Measurements from ENCODE around the gene VPS37C. TPM values are rescaled to one million over a fixed set of nuclear protein-coding genes. Genes with fewer than 3 reads are reported as not detected.

Gene VPS37C
- total RNA-seq, 1 experiment from 2014 or later = 23.4 TPM

DNA sequence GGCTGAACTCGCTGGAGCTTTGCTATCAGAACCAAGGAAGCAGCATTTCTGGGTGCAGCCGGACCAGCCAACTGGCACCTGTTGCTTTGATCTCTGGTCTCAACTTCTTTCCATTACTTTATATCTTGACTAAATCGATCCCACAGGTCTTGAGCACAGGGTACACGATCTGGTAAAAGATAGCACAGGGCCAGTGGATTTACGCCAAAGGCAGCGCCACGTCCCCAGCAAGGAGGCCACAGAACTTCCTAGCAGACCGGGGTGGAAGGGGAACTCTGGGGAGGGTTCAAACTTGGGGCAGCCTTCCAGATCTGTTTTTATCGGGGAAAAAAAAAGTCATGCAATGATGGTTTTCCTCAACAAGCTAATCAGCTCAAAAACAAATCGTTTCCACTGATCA lies 14.0 kb downstream of the VPS37C start (continued):
- TF ChIP-seq, protein P1, sequence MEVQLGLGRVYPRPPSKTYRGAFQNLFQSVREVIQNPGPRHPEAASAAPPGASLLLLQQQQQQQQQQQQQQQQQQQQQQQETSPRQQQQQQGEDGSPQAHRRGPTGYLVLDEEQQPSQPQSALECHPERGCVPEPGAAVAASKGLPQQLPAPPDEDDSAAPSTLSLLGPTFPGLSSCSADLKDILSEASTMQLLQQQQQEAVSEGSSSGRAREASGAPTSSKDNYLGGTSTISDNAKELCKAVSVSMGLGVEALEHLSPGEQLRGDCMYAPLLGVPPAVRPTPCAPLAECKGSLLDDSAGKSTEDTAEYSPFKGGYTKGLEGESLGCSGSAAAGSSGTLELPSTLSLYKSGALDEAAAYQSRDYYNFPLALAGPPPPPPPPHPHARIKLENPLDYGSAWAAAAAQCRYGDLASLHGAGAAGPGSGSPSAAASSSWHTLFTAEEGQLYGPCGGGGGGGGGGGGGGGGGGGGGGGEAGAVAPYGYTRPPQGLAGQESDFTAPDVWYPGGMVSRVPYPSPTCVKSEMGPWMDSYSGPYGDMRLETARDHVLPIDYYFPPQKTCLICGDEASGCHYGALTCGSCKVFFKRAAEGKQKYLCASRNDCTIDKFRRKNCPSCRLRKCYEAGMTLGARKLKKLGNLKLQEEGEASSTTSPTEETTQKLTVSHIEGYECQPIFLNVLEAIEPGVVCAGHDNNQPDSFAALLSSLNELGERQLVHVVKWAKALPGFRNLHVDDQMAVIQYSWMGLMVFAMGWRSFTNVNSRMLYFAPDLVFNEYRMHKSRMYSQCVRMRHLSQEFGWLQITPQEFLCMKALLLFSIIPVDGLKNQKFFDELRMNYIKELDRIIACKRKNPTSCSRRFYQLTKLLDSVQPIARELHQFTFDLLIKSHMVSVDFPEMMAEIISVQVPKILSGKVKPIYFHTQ (CRISPR knock-in tag; IDR thresholded peaks at IDR 0.05) = no peak
- TF ChIP-seq RELA (CRISPR knock-in tag; IDR thresholded peaks at IDR 0.05; ENCODE audit: borderline replicate concordance) (no peak), FOXP4 (CRISPR knock-in tag; IDR thresholded peaks at IDR 0.05) (no peak), ATF1 (CRISPR knock-in tag; IDR thresholded peaks at IDR 0.05) (no peak), ETV6 (CRISPR knock-in tag; IDR thresholded peaks at IDR 0.05) (no peak)

DNA sequence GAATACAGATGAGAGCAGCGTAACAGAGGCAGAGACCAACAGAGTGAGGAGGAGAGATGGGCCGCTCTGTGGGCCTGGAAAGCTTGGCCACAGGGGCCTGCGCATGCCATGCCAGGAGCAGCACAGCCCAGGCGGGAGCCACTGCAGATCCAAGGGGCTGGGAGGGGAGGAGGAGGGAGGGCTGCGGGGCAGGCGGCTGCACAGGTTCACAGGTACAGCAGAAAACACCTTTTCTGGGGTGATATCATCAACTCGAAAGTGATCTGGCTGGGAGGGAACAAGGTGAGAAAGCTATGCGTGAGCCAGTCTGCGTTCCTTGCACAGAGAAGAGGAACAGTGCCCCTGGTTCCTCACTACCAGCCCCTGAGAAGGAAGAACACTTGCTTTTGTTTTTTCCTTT lies 14.8 kb downstream of the VPS37C start:
- Mint-ChIP-seq H3K4me1 (peaks cover 37% of the 10 kb centered on the region), H3K27me3 (ENCODE audit: low read depth) (no peaks in the 10 kb centered on the region), H3K9me3 (no peaks in the 10 kb centered on the region), H3K36me3 (no peaks in the 10 kb centered on the region), H3K27ac (no peak overlapping the region), H3K4me3 (no peak overlapping the region)
- TF ChIP-seq PREB (CRISPR knock-in tag; IDR thresholded peaks at IDR 0.05; ENCODE audit: borderline replicate concordance) (no peak), ZMAT4 (CRISPR knock-in tag; IDR thresholded peaks at IDR 0.05) (no peak), CBFB (CRISPR knock-in tag; IDR thresholded peaks at IDR 0.05; ENCODE audit: low read depth) (no peak)
- TF ChIP-seq, protein P2, sequence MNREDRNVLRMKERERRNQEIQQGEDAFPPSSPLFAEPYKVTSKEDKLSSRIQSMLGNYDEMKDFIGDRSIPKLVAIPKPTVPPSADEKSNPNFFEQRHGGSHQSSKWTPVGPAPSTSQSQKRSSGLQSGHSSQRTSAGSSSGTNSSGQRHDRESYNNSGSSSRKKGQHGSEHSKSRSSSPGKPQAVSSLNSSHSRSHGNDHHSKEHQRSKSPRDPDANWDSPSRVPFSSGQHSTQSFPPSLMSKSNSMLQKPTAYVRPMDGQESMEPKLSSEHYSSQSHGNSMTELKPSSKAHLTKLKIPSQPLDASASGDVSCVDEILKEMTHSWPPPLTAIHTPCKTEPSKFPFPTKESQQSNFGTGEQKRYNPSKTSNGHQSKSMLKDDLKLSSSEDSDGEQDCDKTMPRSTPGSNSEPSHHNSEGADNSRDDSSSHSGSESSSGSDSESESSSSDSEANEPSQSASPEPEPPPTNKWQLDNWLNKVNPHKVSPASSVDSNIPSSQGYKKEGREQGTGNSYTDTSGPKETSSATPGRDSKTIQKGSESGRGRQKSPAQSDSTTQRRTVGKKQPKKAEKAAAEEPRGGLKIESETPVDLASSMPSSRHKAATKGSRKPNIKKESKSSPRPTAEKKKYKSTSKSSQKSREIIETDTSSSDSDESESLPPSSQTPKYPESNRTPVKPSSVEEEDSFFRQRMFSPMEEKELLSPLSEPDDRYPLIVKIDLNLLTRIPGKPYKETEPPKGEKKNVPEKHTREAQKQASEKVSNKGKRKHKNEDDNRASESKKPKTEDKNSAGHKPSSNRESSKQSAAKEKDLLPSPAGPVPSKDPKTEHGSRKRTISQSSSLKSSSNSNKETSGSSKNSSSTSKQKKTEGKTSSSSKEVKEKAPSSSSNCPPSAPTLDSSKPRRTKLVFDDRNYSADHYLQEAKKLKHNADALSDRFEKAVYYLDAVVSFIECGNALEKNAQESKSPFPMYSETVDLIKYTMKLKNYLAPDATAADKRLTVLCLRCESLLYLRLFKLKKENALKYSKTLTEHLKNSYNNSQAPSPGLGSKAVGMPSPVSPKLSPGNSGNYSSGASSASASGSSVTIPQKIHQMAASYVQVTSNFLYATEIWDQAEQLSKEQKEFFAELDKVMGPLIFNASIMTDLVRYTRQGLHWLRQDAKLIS (CRISPR knock-in tag; IDR thresholded peaks at IDR 0.05; ENCODE audit: borderline replicate concordance) = no peak
- ChIA-PET CTCF (no interaction called here), POLR2A (no interaction called here)
- ATAC-seq (no peak), DNase-seq (ENCODE audit: low spot score) (no peak)

DNA sequence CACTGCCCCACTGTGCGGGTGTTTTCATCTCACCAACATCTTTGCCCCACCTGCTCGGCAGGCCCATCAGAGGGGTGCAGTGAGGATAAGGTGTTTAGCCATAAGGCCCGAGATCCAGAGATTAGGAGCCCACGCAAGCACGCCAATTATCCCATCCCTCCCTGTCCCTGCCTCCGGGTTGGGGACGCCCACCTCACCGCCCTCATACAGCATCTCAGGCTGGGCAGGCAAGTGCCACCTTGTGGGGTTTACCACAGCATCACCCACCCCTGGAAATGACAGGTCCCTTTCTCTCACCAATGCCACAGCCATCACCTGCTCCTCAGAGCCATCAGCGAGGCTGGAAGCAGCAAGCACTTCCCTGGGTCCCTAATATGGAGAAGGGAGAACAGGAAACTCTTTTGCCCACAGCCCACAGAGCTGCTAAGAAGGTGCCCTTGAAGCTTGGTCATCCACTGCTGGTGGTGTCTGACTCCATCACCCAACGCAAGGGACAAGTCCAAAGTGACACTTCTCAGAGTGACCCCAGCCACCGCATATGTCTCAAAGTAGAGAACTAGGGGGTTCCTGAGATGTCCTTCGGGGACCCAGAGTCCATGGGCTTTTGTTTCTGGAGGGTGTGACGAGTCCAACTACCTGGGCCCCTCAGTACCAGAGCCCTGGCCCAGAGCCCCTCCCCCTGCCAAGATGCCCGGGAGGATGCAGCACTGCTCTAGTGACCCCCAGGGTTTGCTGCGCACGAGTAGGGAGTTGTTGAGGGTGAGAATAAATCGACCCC lies 15.8 kb downstream of the VPS37C start:
- POLR2A ChIA-PET = interaction anchor here (0.6 kb wide), 1 partner anchor 82 kb away, joined by 3 read pairs; no protein-coding TSS in a partner anchor
- Mint-ChIP-seq H3K9me3 (no peaks in the 10 kb centered on the region), H3K36me3 (no peaks in the 10 kb centered on the region), H3K27me3 (ENCODE audit: low read depth) (no peaks in the 10 kb centered on the region), H3K4me3 (no peak overlapping the region), H3K4me1 (peaks cover 29% of the 10 kb centered on the region), H3K27ac (no peak overlapping the region)
- CTCF ChIA-PET = interaction anchor here (1.2 kb wide), 1 partner anchor 314 kb away, joined by 3 read pairs; no protein-coding TSS in a partner anchor
- DNase-seq (ENCODE audit: low spot score) (no peak), ATAC-seq (no peak)
- TF ChIP-seq EMX1 (CRISPR knock-in tag; IDR thresholded peaks at IDR 0.05) = no peak
- no peak for TF ChIP-seq ZNF532 (CRISPR knock-in tag; IDR thresholded peaks at IDR 0.05; ENCODE audit: borderline replicate concordance)
- no peak for TF ChIP-seq NR2C2 (CRISPR knock-in tag; IDR thresholded peaks at IDR 0.05)
- no peak for TF ChIP-seq TEAD1 (CRISPR knock-in tag; IDR thresholded peaks at IDR 0.05)
